Measurements from ENCODE around the gene SLCO3A1.

- TF ChIP-seq, protein P1, sequence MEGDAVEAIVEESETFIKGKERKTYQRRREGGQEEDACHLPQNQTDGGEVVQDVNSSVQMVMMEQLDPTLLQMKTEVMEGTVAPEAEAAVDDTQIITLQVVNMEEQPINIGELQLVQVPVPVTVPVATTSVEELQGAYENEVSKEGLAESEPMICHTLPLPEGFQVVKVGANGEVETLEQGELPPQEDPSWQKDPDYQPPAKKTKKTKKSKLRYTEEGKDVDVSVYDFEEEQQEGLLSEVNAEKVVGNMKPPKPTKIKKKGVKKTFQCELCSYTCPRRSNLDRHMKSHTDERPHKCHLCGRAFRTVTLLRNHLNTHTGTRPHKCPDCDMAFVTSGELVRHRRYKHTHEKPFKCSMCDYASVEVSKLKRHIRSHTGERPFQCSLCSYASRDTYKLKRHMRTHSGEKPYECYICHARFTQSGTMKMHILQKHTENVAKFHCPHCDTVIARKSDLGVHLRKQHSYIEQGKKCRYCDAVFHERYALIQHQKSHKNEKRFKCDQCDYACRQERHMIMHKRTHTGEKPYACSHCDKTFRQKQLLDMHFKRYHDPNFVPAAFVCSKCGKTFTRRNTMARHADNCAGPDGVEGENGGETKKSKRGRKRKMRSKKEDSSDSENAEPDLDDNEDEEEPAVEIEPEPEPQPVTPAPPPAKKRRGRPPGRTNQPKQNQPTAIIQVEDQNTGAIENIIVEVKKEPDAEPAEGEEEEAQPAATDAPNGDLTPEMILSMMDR (conservative IDR thresholded peaks at IDR 0.05; ENCODE audit: low read length): no peak
- no peak for TF ChIP-seq EZH2phosphoT487 (IDR thresholded peaks at IDR 0.05; ENCODE audit: borderline replicate concordance)
These were observed 262.8 kb downstream of the SLCO3A1 start for GRCh38 chr15:92116330-92116729.

Data from Loucy (cell line).